H7 (cell line): ENCODE measurements around the gene CAPN2. TPM values are rescaled to one million over a fixed set of nuclear protein-coding genes. Genes with fewer than 3 reads are reported as not detected.

Experiments used
- DNase-seq: peaks from one replicate; pipeline ENCODE4 v3.0.0; 2012
- H3K27me3 ChIP-seq: 2 replicates; pipeline ENCODE4 v1.6.0; 2011; ENCODE audit warnings: mild to moderate bottlenecking, low read length; ENCODE audit not compliant: control insufficient read depth, insufficient read depth
- H3K36me3 ChIP-seq: replicated peaks from 2 replicates; pipeline ENCODE4 v1.5.1; 2011; ENCODE audit warnings: low read length; ENCODE audit not compliant: control insufficient read depth, insufficient read depth
- H3K4me3 ChIP-seq: 2 replicates; pipeline ENCODE4 v1.5.1; 2011; ENCODE audit warnings: low read depth, mild to moderate bottlenecking, control low read depth, low read length, moderate library complexity; ENCODE audit not compliant: insufficient read depth
- total RNA-seq: library from RNA; depleted of rRNA; stranded (reverse); fragments of >200 nt; shearing (Covaris generic); gene quantifications from 2 replicates; pipeline ENCODE4 v1.2.3, GENCODE V29; 2014

The CAPN2 gene
- total RNA-seq, 1 experiment from 2014 or later, result 46.8 TPM

GRCh38 chr1:223748773-223749733 is 36.7 kb downstream of the CAPN2 start:
- Histone ChIP-seq H3K36me3 (no peaks in the 10 kb centered on the region; the same call in 1 of the 2 replicates), H3K27me3 (peaks cover 17% of the 10 kb centered on the region), H3K4me3 (peak overlapping the region; percentile 75)
- DNase-seq, result peak; percentile 91

GRCh38 chr1:223750730-223751570 is 38.6 kb downstream of the CAPN2 start:
- Histone ChIP-seq H3K4me3 (no peak overlapping the region), H3K36me3 (no peaks in the 10 kb centered on the region; the same call in 1 of the 2 replicates), H3K27me3 (peaks cover 17% of the 10 kb centered on the region)
- DNase-seq, result no peak

- Histone ChIP-seq H3K27me3 (peaks cover 17% of the 10 kb centered on the region), H3K36me3 (no peaks in the 10 kb centered on the region; the same call in 1 of the 2 replicates), H3K4me3 (no peak overlapping the region)
- no peak for DNase-seq
Measured at GRCh38 chr1:223751696-223752095, 39.4 kb downstream of the CAPN2 start.

- DNase-seq, result peak; percentile 89
- Histone ChIP-seq H3K36me3 (no peaks in the 10 kb centered on the region; the same call in 1 of the 2 replicates), H3K4me3 (no peak overlapping the region), H3K27me3 (peaks cover 11% of the 10 kb centered on the region)
Measured at GRCh38 chr1:223752721-223753515, 40.6 kb downstream of the CAPN2 start.

- no peaks in the 10 kb centered on the region; the same call in 1 of the 2 replicates for H3K36me3 ChIP-seq
- no peak overlapping the region for H3K4me3 ChIP-seq
- no peaks in the 10 kb centered on the region for H3K27me3 ChIP-seq
- DNase-seq, result no peak
Measured at GRCh38 chr1:223754681-223755431, 42.5 kb downstream of the CAPN2 start.

GRCh38 chr1:223755432-223755792 is 43.1 kb downstream of the CAPN2 start:
- no peak for DNase-seq
- no peaks in the 10 kb centered on the region for H3K27me3 ChIP-seq
- H3K4me3 ChIP-seq, result no peak overlapping the region
- no peaks in the 10 kb centered on the region; the same call in 1 of the 2 replicates for H3K36me3 ChIP-seq

GRCh38 chr1:223755992-223756775 is 43.8 kb downstream of the CAPN2 start:
- no peaks in the 10 kb centered on the region for H3K27me3 ChIP-seq
- no peak for DNase-seq
- H3K4me3 ChIP-seq, result no peak overlapping the region
- H3K36me3 ChIP-seq, result no peaks in the 10 kb centered on the region

GRCh38 chr1:223756806-223757700 is 44.7 kb downstream of the CAPN2 start:
- Histone ChIP-seq H3K4me3 (no peak overlapping the region), H3K27me3 (no peaks in the 10 kb centered on the region), H3K36me3 (peaks cover under 1% of the 10 kb centered on the region; the same call in 1 of the 2 replicates)
- no peak for DNase-seq

- H3K27me3 ChIP-seq, result no peaks in the 10 kb centered on the region
- no peak for DNase-seq
- peaks cover 3% of the 10 kb centered on the region; the same call in 1 of the 2 replicates for H3K36me3 ChIP-seq
- H3K4me3 ChIP-seq, result no peak overlapping the region
Measured at GRCh38 chr1:223758734-223759133, 46.4 kb downstream of the CAPN2 start.

GRCh38 chr1:223759273-223759672 is 46.9 kb downstream of the CAPN2 start:
- Histone ChIP-seq H3K4me3 (no peak overlapping the region), H3K36me3 (peaks cover 5% of the 10 kb centered on the region), H3K27me3 (no peaks in the 10 kb centered on the region)
- DNase-seq, result peak; percentile 88

- H3K36me3 ChIP-seq, result peaks cover 5% of the 10 kb centered on the region
- DNase-seq, result no peak
- H3K27me3 ChIP-seq, result no peaks in the 10 kb centered on the region
- no peak overlapping the region for H3K4me3 ChIP-seq
Measured at GRCh38 chr1:223760833-223761232, 48.5 kb downstream of the CAPN2 start.

- H3K36me3 ChIP-seq, result peaks cover 5% of the 10 kb centered on the region
- H3K4me3 ChIP-seq, result no peak overlapping the region
- no peak for DNase-seq
- H3K27me3 ChIP-seq, result no peaks in the 10 kb centered on the region
Measured at GRCh38 chr1:223761411-223761810, 49.1 kb downstream of the CAPN2 start.
